ENCODE measurements around the gene PLCB1. TPM values are rescaled to one million over a fixed set of nuclear protein-coding genes. Genes with fewer than 3 reads are reported as not detected.

PLCB1 gene
- polyA plus RNA-seq, 1 experiment, result 13.5 TPM

DNA sequence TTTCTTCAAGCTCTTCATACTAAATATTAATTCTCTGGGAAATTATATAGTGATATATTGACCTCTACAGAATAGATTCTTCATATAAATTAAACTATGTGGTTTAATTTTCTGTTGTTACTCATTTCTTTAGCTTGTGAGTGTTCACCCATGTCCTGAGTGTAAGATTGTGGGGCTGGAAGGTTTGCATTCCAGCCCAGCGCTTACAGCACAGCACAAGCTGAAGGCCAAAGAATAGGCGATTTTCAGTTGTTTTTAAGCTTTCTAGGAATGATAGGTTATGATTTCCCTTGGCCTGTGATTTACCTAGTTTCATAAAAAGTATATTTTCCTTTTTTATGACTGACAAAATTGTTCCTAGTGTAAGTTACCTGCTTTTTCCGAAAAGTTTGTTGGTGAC, 194.1 kb downstream of the PLCB1 start:
- DNase-seq (ENCODE audit: low read depth), result no peak
- Histone ChIP-seq H3K36me3 (ENCODE audit: control insufficient read depth, insufficient read depth, low read length) (no peaks in the 10 kb centered on the region), H3K27me3 (ENCODE audit: control insufficient read depth, insufficient read depth, low read length) (no peaks in the 10 kb centered on the region), H3K4me3 (ENCODE audit: low read depth, low read length) (no peak overlapping the region)
- POLR2A ChIA-PET, result no interaction called here
- TF ChIP-seq, protein P1, sequence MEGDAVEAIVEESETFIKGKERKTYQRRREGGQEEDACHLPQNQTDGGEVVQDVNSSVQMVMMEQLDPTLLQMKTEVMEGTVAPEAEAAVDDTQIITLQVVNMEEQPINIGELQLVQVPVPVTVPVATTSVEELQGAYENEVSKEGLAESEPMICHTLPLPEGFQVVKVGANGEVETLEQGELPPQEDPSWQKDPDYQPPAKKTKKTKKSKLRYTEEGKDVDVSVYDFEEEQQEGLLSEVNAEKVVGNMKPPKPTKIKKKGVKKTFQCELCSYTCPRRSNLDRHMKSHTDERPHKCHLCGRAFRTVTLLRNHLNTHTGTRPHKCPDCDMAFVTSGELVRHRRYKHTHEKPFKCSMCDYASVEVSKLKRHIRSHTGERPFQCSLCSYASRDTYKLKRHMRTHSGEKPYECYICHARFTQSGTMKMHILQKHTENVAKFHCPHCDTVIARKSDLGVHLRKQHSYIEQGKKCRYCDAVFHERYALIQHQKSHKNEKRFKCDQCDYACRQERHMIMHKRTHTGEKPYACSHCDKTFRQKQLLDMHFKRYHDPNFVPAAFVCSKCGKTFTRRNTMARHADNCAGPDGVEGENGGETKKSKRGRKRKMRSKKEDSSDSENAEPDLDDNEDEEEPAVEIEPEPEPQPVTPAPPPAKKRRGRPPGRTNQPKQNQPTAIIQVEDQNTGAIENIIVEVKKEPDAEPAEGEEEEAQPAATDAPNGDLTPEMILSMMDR (IDR thresholded peaks at IDR 0.05; ENCODE audit: insufficient read depth, low read depth, low read length), result no peak
- CTCF ChIA-PET, result interaction anchor here (2.0 to 2.2 kb wide), 2 partner anchors 9 to 11 kb away, joined by 5 to 6 read pairs; no protein-coding TSS in a partner anchor

DNA sequence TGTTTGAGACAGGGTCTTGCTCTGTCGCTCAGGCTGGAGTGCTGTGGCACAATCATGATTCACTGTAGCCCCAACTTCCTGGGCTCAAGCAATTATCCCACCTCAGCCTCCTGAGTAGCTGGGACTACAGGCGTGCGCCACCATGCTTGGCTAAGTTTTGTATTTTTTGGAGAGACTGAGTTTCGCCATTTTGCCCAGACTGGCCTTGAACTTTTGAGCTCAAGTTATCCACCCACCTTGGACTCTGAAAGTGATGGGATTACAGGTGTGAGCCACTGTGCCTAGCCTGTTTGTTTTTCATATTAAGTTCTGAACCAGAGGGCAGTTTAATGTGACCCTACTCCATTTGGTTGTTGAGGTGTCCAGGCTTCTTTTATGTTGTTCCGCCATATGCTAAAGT, 194.8 kb downstream of the PLCB1 start:
- ChIA-PET CTCF (interaction anchor here (1.0 to 2.2 kb wide), 4 partner anchors 8 to 46 kb away, joined by 3 to 6 read pairs (median 4); no protein-coding TSS in a partner anchor), POLR2A (no interaction called here)
- Histone ChIP-seq H3K4me3 (ENCODE audit: low read depth, low read length) (no peak overlapping the region), H3K36me3 (ENCODE audit: control insufficient read depth, insufficient read depth, low read length) (no peaks in the 10 kb centered on the region), H3K27me3 (ENCODE audit: control insufficient read depth, insufficient read depth, low read length) (no peaks in the 10 kb centered on the region)
- TF ChIP-seq, protein P1 (IDR thresholded peaks at IDR 0.05; ENCODE audit: insufficient read depth, low read depth, low read length), result no peak
- DNase-seq (ENCODE audit: low read depth), result no peak

DNA sequence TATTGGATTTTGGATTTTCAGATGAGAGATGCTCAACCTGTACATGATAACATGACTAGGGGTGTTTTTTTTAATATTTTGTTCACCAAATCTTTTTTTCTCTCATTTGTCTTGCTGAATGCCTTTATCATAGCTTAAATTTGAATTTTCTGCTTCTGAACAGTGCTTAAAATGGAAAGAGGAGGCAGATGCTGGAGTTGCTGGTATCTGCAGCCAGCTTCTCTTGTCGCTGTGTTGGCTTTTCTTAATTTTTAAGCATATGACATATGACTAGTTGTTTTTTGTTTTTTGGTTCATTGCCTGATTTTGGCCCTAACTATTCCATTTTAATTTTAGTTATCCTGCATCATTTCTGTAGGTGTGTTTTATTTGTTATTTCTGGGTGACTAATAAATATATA, 196.1 kb downstream of the PLCB1 start:
- H3K36me3 ChIP-seq (ENCODE audit: control insufficient read depth, insufficient read depth, low read length), result no peaks in the 10 kb centered on the region
- DNase-seq (ENCODE audit: low read depth), result no peak
- ChIA-PET CTCF (no interaction called here), POLR2A (no interaction called here)
- TF ChIP-seq, protein P1 (IDR thresholded peaks at IDR 0.05; ENCODE audit: insufficient read depth, low read depth, low read length), result no peak
- no peaks in the 10 kb centered on the region for H3K27me3 ChIP-seq (ENCODE audit: control insufficient read depth, insufficient read depth, low read length)
- no peak overlapping the region for H3K4me3 ChIP-seq (ENCODE audit: low read depth, low read length)

DNA sequence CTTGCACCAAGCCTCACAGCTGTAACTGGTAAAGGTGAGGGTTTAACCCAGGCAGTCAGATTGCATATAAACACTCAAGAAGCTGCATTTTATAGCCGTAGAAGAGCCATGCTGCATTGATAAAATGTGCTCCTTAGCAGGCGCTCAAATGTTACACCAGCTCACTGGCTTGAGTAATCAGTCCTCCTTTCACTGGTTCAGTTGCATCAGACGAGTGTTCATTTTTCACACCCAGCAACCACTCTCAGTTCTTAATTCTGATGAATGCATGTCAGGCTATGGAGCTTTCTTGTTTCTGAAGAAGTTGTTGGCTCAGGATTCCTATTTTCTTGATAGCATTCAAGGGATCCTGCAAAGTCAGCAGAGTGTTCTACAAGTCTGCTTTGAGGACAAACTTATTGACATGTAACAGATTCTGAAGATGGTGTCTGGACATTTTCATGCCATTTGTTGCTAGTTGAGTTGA, 198.3 kb downstream of the PLCB1 start:
- no peaks in the 10 kb centered on the region for H3K36me3 ChIP-seq (ENCODE audit: control insufficient read depth, insufficient read depth, low read length)
- DNase-seq (ENCODE audit: low read depth), result no peak
- TF ChIP-seq, protein P1 (IDR thresholded peaks at IDR 0.05; ENCODE audit: insufficient read depth, low read depth, low read length), result no peak
- POLR2A ChIA-PET, result no interaction called here
- CTCF ChIA-PET, result no interaction called here
- no peaks in the 10 kb centered on the region for H3K27me3 ChIP-seq (ENCODE audit: control insufficient read depth, insufficient read depth, low read length)
- no peak overlapping the region for H3K4me3 ChIP-seq (ENCODE audit: low read depth, low read length)

DNA sequence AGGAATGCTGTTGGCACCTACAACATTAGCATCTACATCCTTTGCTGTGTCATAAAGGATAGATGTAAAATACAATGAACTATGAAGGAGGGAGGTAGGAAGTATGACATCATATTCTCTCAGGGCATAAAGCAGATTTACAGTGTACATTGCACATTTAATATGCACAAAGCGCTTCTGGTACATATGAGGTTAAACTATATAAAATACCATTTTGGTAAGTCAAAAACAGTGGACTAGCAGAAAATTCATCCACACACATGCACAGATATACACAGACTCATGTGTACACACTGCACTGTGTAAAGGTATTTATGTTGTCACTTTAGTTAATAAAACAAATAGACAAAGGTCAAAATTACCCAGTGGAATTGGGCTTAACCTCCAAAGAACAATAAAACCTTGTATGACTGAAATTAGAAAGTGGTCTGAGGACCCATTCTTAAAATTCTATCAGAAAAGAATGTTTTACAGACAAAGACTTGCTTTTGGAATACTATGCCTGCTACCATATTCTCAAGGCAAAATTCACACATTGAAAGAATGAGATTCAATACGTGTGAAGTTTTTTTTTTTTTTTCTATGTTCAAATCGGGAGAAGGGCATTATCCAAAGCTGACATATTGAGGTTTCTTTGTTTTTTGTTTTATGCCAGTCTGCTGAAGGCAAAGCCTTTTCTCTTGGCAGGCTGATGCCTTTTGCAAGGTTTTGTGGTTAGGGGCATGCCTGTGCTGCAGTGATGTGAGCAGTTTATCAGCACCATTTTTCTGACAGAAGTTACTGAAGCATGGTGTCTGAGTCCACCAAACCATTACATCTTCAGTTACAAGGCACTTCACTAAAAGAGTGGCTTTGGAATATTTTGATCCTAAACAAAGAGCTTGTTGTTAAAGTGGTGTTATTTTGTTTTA, 199.0 kb downstream of the PLCB1 start:
- no peak for DNase-seq (ENCODE audit: low read depth)
- no peaks in the 10 kb centered on the region for H3K36me3 ChIP-seq (ENCODE audit: control insufficient read depth, insufficient read depth, low read length)
- no peaks in the 10 kb centered on the region for H3K27me3 ChIP-seq (ENCODE audit: control insufficient read depth, insufficient read depth, low read length)
- ChIA-PET CTCF (interaction anchor here (0.6 kb wide), 1 partner anchor 23 kb away, joined by 3 read pairs; no protein-coding TSS in a partner anchor), POLR2A (no interaction called here)
- no peak overlapping the region for H3K4me3 ChIP-seq (ENCODE audit: low read depth, low read length)
- TF ChIP-seq, protein P1 (IDR thresholded peaks at IDR 0.05; ENCODE audit: insufficient read depth, low read depth, low read length), result no peak

Measured in BJ (cell line).